ENCODE results near the gene SLC2A10. TPM values are rescaled to one million over a fixed set of nuclear protein-coding genes. Genes with fewer than 3 reads are reported as not detected.

Gene SLC2A10
- polyA plus RNA-seq, 1 donor (not counting 4 experiments of a cell fraction or from before 2014, with no cell fraction given) = not detected

GRCh38 chr20:46725186-46726165 is 16.0 kb downstream of the SLC2A10 start:
- no peak for DNase-seq (ENCODE audit: low read depth, low spot score)
- dilution Hi-C loops (cut with MboI; ENCODE audit: extremely low pct_ligation_motif_present, low sequenced_read_pairs) = no loop called here
- no peak overlapping the region for H3K9ac ChIP-seq (ENCODE audit: control insufficient read depth, extremely low read depth, insufficient read depth, low read length)
- no peak overlapping the region for H2AFZ ChIP-seq (ENCODE audit: control insufficient read depth, low read length)
- no peaks in the 10 kb centered on the region for H3K36me3 ChIP-seq (ENCODE audit: control insufficient read depth in 2 of 2, extremely low read depth in 1 of 2, insufficient read depth in 2 of 2, low read length in 2 of 2)
- H3K27ac ChIP-seq (ENCODE audit: control insufficient read depth, insufficient read depth, low read length) = no peak overlapping the region
- no peaks in the 10 kb centered on the region for H3K27me3 ChIP-seq (ENCODE audit: control insufficient read depth, extremely low read depth, insufficient read depth, low read length)
- no peaks in the 10 kb centered on the region for H3K4me1 ChIP-seq (ENCODE audit: control insufficient read depth, extremely low read depth, insufficient read depth, low read length)
- no peaks in the 10 kb centered on the region for H4K20me1 ChIP-seq (ENCODE audit: control insufficient read depth, extremely low read depth, insufficient read depth, low read length)
- H3K4me3 ChIP-seq (ENCODE audit: control insufficient read depth in 2 of 3, extremely low read depth in 1 of 3, insufficient read depth in 2 of 3, low read depth in 1 of 3, low read length in 3 of 3) = no peak overlapping the region
- H3K4me2 ChIP-seq (ENCODE audit: control insufficient read depth, extremely low read depth, insufficient read depth, low read depth, low read length) = no peak overlapping the region
- no peak for TF ChIP-seq EZH2 (IDR thresholded peaks at IDR 0.05; ENCODE audit: low read length)
- TF ChIP-seq CTCF (optimal IDR thresholded peaks at IDR 0.05 in 1 of 3, IDR thresholded peaks at IDR 0.05 in 1 of 3, conservative IDR thresholded peaks at IDR 0.05 in 1 of 3; ENCODE audit: extremely low read depth in 1 of 3, insufficient read depth in 2 of 3, low read length in 3 of 3) = no peak
- H3K9me1 ChIP-seq (ENCODE audit: control insufficient read depth, extremely low read depth, insufficient read depth, low read length) = no peaks in the 10 kb centered on the region
- peaks cover 3% of the 10 kb centered on the region for H3K9me3 ChIP-seq (ENCODE audit: control insufficient read depth, low read depth, low read length)
- FAIRE-seq = no peak
- H3K79me2 ChIP-seq (ENCODE audit: control insufficient read depth, insufficient read depth, low read length) = no peaks in the 10 kb centered on the region

GRCh38 chr20:46731770-46732169 is 22.3 kb downstream of the SLC2A10 start:
- dilution Hi-C loops (cut with MboI; ENCODE audit: extremely low pct_ligation_motif_present, low sequenced_read_pairs) = no loop called here
- DNase-seq (ENCODE audit: low read depth, low spot score) (no peak), FAIRE-seq (no peak)
- no peaks in the 10 kb centered on the region for H3K79me2 ChIP-seq (ENCODE audit: control insufficient read depth, insufficient read depth, low read length)
- no peaks in the 10 kb centered on the region for H3K36me3 ChIP-seq (ENCODE audit: control insufficient read depth in 2 of 2, extremely low read depth in 1 of 2, insufficient read depth in 2 of 2, low read length in 2 of 2)
- H3K4me1 ChIP-seq (ENCODE audit: control insufficient read depth, extremely low read depth, insufficient read depth, low read length) = no peaks in the 10 kb centered on the region
- H3K9ac ChIP-seq (ENCODE audit: control insufficient read depth, extremely low read depth, insufficient read depth, low read length) = no peak overlapping the region
- no peak overlapping the region for H2AFZ ChIP-seq (ENCODE audit: control insufficient read depth, low read length)
- no peaks in the 10 kb centered on the region for H3K27me3 ChIP-seq (ENCODE audit: control insufficient read depth, extremely low read depth, insufficient read depth, low read length)
- no peaks in the 10 kb centered on the region for H4K20me1 ChIP-seq (ENCODE audit: control insufficient read depth, extremely low read depth, insufficient read depth, low read length)
- H3K9me3 ChIP-seq (ENCODE audit: control insufficient read depth, low read depth, low read length) = peaks cover 2% of the 10 kb centered on the region
- no peaks in the 10 kb centered on the region for H3K9me1 ChIP-seq (ENCODE audit: control insufficient read depth, extremely low read depth, insufficient read depth, low read length)
- H3K4me3 ChIP-seq (ENCODE audit: control insufficient read depth in 2 of 3, extremely low read depth in 1 of 3, insufficient read depth in 2 of 3, low read depth in 1 of 3, low read length in 3 of 3) = no peak overlapping the region
- no peak for TF ChIP-seq CTCF (optimal IDR thresholded peaks at IDR 0.05 in 1 of 3, IDR thresholded peaks at IDR 0.05 in 1 of 3, conservative IDR thresholded peaks at IDR 0.05 in 1 of 3; ENCODE audit: extremely low read depth in 1 of 3, insufficient read depth in 2 of 3, low read length in 3 of 3)
- TF ChIP-seq EZH2 (IDR thresholded peaks at IDR 0.05; ENCODE audit: low read length) = no peak
- no peak overlapping the region for H3K27ac ChIP-seq (ENCODE audit: control insufficient read depth, insufficient read depth, low read length)
- no peak overlapping the region for H3K4me2 ChIP-seq (ENCODE audit: control insufficient read depth, extremely low read depth, insufficient read depth, low read depth, low read length)

Measured in keratinocyte (primary cell).